GM21529 (cell line): ENCODE results near the gene KRTAP5-3.
A peak's percentile ranks its signal among the peaks of the same experiment; 100 is the strongest.
"Not testable (repeated sequence)": the region's sequence is repeated elsewhere in the genome, so short reads cannot be mapped to it uniquely, and the experiment has no call there.

Source experiments
- ATAC-seq: cut with Tn5 transposase; IDR thresholded peaks from one replicate; pipeline ENCODE4 v1.9.1; 2021; ENCODE audit not compliant: unreplicated experiment

KRTAP5-3 gene

DNA sequence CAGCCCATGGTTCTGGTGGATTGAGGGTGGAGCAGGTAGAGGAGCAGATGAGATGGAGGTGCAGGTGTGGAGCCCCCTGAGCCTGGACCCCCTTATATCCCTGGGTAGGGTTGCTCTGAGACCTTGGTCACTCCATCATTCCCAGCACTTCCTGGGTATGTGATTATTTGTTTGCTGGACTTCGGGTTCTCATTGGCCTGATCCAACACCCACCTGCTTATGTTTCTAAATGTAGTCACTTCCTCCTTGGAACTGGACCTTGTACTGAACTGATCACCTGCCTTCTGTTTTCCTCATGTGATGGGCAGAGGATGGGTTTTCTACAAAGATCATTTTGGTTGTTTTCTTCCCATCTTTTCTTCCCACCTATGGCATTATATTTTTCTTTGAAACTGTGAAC is 13.8 kb upstream of the KRTAP5-3 start, which contains the start of gene KRTAP5-4:
TSS of gene KRTAP5-4 (minus strand) at position 53 of the 400 bp plus-strand sequence. CDS start at position 8, 45 bp downstream.
- no peak for ATAC-seq

DNA sequence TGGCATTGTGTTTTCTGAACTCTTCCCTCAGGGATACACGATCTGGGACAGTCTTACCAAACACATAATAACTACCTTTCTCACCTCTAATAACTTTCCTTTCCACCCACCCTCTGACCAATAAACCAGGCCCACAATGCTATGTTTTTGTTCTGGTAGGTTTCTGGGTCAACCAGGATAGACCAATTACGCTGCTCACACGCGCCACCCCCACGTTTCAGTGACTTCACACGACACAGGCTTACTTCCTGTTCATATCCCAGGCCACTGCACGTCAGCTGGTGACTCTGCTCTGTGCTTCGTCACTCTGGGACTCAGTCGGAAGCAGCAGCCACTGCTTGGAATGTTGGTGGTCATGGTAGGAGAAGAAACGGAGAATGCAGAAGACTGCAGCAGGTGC is 11.2 kb upstream of the KRTAP5-3 start:
- ATAC-seq = no peak

DNA sequence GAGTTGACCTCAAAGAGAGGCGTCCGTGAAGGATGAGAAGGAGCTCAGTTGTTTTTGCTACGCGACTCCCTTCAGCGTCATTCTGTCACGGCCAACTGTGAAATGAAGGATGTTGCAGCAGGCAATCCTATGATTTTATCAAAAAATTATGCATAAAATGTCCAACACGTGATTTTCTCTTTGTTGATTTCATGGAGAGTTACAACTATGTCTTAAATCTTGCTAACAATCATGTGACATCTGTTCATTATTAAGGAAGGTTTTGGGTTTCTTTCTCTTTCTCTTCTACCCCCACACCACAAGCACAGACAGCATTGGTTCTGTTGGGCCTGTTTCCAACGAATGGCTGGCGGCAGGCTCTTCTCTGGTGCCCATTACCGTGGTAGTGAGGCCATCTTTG is 10.0 kb upstream of the KRTAP5-3 start:
- ATAC-seq = no peak

DNA sequence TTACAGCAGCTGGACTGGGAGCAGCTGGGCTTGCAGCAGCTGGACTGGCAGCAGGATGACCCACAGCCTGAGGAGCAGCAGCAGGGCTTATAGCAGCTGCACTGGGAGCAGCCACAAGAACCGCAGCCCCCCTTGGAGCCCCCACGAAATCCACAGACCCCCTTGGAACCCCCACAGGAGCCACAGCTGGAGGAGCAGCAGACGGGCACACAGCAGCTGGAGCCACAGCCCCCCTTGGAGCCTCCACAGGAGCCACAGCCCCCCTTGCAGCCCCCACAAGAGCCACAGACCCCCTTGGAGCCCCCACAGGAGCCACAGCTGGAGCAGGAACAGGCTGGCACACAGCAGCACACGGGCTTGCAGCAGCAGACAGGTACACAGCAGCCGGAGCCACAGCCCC is 362 bp downstream of the KRTAP5-3 start:
- not testable (repeated sequence) for ATAC-seq

DNA sequence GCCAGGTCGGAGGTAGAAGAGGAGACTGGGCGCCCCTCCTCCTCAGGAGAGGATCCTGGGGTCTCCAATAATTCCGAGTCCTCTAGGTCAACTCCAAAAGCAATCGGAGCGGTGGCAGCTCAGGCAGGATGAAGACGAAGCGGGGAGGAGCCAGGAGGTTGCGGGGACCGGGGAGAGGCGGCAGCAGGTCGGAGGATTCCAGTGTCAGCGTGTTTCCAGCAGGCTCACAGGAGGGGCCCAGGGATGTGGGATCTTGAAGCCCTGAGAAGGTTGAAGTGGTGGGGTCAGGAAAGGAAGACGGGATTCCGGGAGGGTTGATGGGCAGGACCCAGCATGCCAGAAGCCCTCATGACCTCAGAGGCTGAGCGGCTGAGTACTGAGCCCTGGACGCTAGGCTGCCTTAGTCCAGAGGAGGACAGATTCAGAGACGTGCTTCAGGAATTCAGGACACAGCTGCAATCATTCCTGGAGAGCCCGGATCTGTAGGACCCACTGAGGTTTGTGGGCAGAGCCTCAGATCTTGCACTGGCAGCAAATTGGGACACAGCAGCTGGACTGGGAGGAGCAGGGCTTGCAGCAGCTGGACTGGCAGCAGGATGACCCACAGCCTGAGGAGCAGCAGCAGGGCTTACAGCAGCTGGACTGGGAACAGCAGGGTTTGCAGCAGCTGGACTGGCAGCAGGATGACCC is 962 bp downstream of the KRTAP5-3 start:
- ATAC-seq = not testable (repeated sequence)

DNA sequence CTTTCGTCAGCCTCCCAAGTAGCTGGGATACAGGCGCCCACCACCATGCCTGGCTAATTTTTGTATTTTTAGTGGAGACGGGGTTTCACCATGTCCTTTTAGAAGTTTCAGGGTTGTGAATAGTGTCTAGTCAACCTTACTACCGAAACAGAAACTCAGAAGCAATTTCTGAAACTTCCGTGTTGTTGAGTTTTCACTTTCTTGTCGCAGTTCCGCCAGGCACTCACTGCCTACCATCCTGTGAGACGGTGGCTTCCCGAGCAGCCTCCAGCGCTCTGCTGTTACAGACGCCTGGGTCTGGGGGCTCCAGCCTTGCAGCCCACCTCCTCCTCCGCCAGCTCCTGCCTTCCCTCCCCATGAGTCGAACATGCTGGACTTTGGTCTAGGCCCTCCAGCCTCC is 2.3 kb downstream of the KRTAP5-3 start:
- ATAC-seq = peak; percentile 91

DNA sequence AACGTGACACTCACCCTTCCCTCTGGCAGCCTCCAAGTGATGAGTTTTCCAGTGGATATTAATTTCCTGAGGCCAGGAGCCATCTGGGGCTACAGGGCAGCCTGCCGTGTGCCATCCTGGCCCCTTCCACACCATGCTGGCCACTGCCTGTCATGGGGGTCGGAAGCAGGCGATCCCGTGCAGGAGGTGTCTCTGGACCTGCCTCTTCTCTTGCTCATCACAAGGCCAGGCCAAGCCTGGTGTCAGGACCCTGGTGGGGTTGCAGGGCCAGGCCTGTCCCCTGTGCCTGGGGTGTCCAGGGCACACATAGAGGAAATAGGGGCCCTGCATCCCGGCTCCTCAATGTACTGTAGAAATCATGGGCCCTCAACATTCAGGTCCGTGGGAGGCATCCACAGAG is 3.6 kb downstream of the KRTAP5-3 start:
- no peak for ATAC-seq

DNA sequence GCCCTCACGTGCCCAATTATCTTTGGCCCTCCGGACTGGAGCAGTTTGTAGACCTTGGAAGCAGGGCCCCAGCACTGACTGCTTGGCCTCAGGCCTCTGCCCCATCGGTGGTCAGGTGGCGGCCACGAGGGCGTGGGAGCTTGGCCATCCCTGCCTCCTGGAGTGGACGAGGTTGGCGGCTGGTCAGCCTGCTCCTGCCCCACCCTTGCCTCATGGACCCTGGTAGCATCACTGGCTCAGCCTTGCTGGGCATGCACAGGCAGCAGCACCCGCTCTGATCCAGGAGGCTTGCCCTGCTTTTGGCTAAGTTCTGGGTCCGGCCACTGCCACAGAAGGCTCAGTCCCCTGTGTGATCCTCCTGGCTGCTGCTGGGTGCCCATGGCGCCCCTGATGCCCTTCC is 4.1 kb downstream of the KRTAP5-3 start:
- ATAC-seq = no peak

DNA sequence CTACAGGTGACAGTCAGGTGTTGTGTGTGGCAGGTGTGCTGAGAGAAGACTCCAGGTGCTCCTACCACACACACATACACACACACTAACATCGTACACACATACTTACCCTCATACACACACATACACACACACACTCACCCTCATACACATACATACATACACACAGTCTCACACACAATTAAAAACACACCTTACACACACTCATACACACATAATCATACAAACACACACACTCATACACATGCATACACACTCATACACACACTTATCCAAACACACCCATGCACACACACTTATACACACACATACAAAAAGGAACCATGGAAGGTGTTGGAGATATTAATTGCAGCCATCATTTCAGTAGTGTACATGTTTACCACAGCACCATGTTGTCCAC is 4.6 kb downstream of the KRTAP5-3 start:
- no peak for ATAC-seq

DNA sequence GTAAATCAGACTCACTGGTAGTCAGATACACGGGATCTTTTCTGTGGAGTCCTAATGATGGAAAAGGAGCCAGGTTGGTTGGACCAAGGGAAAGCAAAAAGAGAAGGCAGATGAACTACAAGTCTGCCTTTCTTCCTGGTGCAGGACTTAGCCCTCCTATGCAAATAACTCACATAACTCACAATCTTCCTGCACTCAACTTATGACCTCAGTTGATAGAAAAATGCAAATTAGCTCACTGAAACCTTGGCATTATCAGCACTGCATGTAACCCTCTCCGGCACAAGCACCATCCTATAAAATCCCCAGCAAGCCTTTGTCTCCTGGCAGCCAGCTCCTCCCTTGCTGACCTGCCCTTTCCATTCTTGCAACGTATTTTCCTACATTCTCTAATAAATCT is 6.6 kb downstream of the KRTAP5-3 start:
- not testable (repeated sequence) for ATAC-seq

DNA sequence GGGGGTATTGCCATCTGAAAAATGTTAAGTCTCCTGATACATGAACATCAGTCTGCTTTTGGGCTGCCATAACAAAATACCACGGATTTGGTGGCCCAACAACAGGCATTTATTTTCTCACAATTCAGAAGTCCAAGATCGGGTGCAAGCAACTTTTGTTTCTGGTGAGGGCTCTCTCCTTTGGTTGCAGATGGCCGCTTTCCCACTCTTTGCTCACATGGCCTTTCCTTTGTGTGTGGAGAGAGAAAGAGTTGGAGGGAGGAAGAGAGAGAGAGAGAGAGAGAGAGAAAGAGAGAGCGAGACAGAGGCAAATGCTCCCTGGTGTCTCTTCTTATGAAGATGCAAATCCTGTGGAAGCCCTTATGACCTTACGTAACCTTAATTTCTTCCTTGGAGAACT is 7.6 kb downstream of the KRTAP5-3 start:
- ATAC-seq = no peak

DNA sequence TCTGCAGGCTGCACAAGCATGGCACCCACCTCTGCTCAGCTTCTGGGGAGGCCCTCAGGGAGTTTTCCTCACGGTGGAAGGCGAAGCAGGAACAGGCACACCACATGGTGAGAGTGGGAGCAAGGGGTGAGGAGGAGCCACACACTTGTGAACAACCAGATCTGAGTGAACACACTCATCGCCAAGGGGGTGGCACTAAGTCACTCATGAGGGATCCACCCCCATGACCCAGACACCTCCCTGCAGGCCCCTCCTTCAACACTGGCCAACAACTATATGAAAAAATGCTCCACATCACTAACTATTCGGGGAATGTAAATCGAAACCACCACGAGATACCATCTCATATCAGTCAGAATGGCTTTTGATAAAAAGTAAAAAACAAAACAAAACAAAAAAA is 9.4 kb downstream of the KRTAP5-3 start:
- ATAC-seq = no peak

DNA sequence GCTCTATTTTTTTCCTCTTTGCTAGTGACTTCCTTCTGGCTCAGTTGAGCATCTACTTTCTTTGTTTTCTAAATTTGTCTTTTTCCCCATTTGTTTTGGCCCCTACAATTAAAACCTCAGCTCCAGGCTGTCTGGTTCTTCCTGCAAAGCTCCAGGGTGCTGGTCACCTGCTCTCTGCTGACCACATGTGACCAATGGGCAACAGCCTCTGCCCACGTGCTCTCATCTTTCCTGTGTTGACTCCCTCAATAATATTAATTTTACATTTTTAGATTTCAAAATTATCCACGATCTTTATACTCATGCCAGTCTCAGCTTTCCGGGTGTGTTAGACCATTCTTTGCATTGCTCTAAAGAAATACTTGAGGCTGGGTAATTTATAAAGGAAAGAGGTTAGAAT is 9.9 kb downstream of the KRTAP5-3 start:
- not testable (repeated sequence) for ATAC-seq

DNA sequence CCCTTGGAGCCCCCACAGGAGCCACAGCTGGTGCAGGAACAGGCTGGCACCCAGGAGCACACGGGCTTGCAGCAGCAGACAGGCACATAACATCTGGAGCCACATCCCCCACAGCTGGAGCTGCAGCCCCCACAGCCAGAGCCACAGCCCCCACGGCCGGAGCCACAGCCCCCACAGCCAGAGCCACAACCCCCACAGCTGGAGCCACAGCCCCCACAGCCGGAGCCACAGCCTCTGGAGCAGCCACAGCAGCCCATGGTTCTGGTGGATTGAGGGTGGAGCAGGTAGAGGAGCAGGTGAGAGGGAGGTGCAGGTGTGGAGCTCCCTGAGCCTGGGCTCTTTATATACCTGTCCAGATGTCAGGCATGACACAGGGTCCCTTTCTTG is 10.3 kb downstream of the KRTAP5-3 start, which contains the start of gene KRTAP5-2:
TSS of gene KRTAP5-2 (minus strand) at position 301 of the 387 bp plus-strand sequence. CDS start at position 257, 44 bp downstream.
- ATAC-seq = no peak

DNA sequence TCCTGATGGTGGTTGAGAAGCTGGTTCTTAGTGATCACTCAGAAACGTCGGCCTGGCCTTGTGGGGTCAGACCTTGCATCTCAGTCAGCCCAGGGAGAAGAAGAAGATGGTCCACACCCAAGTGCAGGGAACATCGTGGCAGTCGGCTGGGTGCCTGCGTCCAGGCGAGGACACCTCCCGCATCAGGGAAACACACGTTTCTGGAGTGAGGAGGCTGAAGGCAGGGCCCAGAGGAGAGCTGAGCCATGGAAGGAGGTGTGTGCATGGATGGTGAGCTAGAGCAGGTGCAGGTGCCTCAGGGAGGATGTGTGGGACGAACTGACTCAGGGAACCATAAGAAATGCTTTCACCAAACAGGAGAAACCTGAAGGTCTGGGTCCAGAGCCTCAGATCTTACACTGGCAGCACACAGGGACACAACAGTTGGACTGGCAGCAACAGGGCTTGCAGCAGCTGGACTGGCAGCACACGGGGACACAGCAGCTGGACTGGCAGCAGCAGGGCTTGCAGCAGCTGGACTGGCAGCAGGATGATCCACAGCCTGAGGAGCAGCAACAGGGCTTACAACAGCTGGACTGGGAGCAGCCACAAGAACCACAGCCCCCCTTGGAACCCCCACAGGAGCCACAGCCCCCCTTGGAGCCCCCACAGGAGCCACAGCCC is 10.8 kb downstream of the KRTAP5-3 start:
- ATAC-seq = no peak

DNA sequence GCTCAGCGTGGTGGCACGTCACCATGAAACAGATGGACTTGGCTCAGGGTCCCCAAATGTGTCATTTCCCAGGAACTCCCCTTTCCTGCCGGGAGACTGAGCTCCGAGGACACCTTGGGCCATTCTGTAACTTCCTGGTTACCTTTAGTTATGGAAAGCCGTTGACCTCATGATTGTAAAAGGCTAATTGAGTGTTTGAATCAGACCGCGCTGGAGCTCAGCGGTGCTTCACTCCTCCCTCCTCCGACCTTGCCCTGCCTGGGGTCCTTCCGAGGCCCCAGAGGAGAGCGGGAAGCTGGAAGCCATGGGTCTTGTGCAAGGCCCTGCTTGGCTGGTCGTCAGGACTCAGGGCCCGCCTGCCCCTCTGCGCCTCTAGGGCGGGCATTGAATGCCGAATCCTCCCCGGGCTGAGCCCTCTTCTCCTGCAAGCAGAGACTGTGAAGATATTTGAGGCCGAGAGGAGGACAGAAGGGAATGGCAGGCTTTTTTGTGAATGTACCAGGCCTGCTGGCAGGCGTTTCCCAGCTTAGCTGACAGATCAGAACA is 11.6 kb downstream of the KRTAP5-3 start:
- ATAC-seq = not testable (repeated sequence)

DNA sequence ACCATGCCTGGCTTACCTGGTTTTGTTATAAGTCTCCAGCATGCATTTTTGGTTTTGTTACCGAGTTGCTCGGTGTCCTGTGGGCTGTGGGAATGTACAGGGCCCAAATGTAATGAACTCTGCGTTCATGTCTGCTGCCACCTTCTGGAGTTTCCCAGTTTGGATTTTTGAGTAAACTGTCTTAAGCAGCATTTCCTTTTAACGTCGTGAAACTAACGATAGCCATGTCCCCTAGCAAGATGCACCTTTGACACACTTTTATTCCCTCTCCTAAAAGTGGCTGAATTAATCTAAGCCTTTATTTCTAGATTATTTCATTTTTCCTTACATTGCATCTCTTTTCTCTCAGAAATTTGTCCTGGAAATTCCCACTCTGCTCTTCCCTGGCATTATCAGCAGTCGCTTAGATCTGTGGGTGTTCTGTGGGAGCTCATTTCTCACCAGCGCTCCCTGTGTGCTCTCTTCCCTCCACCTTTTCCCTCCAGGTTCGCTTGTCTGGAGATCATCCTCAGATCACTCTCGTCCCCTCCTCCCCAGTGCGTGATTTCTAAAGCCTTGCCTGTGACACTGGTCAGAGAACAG is 12.2 kb downstream of the KRTAP5-3 start:
- not testable (repeated sequence) for ATAC-seq

DNA sequence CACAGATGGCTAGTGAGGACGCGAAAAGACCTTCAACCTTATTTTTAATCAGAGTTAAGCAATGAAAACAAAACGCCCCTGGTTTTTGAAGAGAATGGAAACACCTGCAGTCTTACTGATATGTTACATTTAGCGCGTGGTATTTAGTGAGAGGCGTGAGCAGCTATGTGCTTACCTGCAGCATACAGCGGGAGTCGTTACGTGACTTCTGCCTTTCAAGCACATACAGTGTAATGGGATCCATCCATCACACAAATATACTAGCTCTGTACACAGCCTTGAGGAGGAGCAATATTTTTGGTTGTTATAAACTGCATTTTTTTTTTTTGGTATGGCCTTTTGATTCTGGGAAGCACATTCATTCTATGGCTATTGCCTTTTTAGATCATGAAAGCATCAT is 15.6 kb downstream of the KRTAP5-3 start:
- no peak for ATAC-seq

DNA sequence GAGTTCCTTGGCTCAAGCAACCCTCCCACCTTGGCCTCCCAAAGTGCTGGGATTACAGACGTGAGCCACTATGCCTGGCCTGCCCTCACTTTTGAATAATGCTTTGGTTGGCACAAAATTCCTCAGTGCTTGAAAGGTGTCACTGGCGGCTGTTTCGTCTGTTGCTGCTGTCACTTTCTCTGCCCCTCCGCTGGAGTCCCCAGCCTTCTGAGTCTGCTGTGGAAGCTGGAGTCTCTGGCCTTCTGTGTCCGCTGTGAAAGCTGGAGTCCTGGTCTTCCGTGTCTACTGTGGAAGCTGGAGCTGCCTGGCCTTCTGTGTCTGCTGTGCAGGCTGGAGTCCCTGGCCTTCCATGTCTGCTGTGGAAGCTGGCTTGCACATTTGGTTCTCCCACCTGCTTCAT is 18.3 kb downstream of the KRTAP5-3 start:
- ATAC-seq = no peak

DNA sequence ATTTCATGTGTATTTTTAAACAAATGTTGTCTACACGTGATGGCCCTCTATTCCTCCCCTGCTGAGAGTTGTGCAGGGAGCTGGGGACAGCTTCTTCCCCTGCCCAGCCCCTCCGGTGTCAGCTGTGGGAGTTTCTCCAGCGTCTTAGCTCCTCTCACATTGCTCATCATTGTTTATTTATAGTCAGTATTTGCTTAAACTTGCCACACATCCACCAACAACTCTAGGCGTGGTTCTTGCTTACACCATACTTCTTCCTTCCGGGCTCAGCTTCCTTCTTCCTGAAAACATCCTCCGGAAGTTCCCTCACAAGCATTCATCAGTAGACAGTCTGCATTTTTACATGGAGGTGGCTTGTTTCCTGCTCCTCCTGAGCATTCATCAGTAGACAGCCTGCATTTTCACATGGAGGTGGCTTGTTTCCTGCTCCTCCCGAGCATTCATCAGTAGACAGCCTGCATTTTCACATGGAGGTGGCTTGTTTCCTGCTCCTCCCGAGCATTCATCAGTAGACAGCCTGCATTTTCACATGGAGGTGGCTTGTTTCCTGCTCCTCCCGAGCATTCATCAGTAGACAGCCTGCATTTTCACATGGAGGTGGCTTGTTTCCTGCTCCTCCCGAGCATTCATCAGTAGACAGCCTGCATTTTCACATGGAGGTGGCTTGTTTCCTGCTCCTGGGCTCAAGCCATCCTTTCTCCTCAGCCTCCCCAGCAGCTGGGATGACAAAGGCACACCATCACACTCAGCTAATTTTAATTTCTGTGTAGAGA is 18.9 kb downstream of the KRTAP5-3 start:
- not testable (repeated sequence) for ATAC-seq

DNA sequence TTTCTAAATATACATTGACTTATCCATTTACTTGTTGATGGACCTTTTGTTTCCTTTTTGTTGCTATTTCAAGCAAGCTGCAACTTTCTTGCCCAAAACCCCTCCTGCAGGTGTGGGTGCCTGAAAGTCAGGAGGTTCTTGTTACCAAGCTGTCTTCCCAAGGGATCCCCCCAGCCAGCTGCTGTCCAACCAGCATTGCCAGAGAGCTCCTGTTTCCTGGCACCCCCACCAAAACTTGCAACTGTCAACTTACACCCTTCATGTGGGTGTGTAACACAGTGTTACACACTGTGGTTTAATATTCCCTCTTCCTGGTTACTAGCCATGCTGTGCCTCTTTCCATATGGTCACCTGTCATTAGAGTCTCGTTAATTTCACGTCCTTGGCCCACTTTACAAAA is 21.6 kb downstream of the KRTAP5-3 start:
- no peak for ATAC-seq
